ENCODE data around the gene ICOSLG. TPM values are rescaled to one million over a fixed set of nuclear protein-coding genes. Genes with fewer than 3 reads are reported as not detected.
A peak's percentile ranks its signal among the peaks of the same experiment; 100 is the strongest.
"Not testable (repeated sequence)": the region's sequence is repeated elsewhere in the genome, so short reads cannot be mapped to it uniquely, and the experiment has no call there.

ICOSLG gene
- total RNA-seq (2014; rRNA removed; shearing (Covaris generic)), result 0.21 and 0.57 TPM in 2 replicates

DNA sequence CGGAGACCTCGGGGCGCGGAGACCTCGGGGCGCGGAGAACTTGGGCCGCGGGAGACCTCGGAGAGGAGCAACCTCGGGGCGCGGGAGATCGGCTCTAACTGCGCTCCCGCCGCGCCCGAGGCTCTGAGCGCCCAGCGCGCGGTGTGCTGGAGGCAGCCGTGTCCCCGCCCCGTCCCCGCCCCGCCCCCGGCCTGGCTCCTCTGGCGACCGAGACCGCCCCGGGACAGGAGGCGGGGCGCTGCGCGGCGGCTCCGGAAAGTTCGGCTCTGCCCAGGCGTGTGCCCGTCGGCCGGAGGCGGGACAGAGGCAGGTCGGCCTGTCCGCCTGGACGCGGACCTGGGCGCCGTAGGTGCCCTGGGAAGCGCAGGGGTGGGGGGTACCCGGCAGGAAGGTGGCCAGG is at the start of gene ICOSLG:
Gene ICOSLG, minus strand, starts transcription at position 102 of the 400 bp plus-strand sequence. CDS start 126 bp downstream, outside the sequence.
- not testable (repeated sequence) for DNase-seq (ENCODE audit: low read depth)

DNA sequence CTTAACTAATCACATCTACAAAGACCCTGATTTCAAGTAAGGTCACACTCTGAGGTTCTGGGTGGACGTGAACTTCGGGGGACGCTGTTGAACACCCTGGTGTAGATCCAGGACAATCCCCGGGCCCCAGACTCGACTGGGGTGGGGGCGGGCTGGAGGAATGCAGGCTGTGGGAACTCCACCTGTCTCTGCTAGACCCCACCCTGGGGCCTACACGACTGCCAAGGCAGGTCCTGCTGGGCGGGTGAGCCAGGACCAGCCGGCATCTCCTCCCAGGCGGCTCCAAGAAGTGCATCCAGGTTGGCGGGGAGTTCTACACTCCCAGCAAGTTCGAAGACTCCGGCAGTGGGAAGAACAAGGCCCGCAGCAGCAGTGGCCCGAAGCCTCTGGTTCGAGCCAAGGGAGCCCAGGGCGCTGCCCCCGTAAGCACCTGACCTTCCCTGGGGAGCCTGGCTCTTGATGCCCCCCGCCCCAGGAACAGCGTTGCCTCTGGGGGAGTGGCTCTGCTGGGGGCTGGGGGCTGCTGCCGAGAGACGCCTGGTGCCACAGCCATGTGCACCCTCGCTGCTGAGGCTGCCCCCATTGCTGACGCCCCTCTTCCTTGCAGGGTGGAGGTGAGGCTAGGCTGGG is 48.8 kb upstream of the ICOSLG start:
- no peak for DNase-seq (ENCODE audit: low read depth)

DNA sequence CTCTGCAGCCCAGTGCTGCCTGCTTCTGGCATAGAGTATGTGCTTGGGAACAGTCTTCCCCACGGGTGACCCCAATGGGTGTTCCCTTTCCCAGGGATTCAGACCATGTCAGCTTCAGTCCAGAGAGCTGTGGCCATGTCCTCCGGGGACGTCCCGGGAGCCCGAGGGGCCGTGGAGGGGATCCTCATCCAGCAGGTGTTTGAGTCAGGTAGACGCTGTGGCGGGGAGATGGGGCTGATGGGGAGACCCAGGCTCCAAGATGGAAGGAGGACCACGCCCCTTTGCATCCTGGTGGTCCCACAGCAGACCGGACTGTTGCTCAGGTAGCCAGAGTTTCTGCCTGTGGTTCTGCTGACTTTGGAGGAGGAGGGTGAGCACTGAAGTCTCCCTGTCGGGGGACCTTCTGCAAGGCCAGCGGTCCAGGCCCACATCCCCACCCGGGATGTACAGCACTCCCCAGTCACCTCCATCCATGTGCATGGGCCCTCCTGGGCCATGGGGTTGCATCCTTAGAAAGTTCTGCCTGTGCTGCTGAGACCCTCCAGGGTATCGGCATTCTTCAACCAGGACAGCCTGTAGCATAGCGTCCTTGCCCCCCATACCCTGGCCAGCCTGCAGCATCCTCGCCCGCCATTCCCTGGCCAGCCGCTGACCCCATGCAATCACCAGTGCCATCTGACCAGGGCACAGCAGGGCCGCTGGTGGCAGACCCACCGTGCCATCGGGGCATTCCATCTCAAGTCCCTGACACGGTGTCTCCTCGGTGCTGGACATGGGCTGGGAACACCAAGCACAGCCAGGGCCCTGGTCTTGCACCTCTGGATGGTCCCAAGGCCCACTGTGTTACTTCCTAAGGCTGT is 47.7 kb upstream of the ICOSLG start:
- no peak for DNase-seq (ENCODE audit: low read depth)

DNA sequence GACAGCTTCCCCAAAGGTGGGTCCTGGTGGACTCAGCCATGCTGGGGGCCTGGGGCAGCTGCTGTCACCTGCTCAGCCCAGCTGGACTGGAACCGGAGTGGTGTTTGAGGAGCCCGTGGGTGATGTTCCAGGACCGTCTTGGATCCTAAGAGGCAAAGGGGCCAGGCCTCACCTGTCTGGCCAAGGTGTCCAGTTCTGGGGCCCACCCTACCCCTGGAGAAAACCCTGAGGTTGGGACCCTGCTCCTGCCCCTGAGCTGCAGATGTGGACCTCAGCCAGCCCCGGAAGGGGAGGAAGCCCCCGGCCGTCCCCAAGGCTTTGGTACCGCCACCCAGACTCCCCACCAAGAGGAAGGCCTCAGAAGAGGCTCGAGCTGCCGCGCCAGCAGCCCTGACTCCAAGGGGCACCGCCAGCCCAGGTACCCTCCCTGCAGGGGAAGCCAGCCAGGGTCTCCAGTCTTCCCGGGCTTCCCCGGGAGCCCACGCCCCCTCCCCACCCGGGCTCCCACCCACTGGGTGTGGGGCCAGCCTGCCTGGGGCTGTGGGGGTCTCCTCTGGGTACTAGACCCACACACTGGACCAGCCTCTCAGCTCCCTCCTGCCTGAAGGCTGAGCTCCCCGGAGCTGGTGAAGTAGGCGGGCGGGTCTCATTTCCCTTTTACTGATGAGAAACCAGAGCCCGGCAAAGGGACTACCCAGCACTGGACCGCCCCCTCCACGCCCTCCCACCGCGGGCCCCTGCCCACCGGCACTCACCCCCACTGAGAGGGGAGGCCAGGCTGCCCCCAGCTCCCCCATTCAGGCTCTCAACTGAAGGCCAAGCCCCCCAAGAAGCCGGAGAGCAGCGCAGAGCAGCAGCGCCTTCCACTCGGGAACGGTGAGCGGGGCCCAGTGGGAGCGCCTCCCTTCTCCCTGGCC is 46.2 kb upstream of the ICOSLG start:
- DNase-seq (ENCODE audit: low read depth), result no peak

DNA sequence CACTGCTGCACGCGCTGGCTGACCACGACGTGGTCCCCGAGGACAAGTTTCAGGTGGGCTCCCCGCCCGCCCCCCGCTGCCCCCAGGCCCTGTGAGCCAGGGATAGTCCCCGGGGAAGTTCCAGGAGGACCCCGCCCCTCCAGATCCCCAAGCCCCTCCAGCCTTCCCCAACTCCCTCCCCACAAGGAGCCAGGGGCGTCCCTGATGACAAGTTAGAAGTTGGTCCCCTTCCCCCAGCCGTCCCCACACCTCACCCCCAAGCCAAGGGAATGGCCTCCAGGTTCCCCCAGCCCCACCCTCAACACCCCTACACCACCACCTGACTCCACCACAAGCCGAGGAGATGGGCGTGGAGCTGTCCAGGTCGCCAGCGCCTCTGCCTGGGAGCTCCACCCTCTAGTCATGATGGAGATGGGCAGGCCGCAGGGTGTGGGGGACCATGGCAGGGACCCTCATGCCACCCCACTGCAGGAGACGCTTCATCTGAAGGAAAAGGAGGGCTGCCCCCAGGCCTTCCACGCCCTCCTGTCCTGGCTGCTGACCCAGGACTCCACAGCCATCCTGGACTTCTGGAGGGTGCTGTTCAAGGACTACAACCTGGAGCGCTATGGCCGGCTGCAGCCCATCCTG is 45.5 kb upstream of the ICOSLG start:
- DNase-seq (ENCODE audit: low read depth), result no peak

DNA sequence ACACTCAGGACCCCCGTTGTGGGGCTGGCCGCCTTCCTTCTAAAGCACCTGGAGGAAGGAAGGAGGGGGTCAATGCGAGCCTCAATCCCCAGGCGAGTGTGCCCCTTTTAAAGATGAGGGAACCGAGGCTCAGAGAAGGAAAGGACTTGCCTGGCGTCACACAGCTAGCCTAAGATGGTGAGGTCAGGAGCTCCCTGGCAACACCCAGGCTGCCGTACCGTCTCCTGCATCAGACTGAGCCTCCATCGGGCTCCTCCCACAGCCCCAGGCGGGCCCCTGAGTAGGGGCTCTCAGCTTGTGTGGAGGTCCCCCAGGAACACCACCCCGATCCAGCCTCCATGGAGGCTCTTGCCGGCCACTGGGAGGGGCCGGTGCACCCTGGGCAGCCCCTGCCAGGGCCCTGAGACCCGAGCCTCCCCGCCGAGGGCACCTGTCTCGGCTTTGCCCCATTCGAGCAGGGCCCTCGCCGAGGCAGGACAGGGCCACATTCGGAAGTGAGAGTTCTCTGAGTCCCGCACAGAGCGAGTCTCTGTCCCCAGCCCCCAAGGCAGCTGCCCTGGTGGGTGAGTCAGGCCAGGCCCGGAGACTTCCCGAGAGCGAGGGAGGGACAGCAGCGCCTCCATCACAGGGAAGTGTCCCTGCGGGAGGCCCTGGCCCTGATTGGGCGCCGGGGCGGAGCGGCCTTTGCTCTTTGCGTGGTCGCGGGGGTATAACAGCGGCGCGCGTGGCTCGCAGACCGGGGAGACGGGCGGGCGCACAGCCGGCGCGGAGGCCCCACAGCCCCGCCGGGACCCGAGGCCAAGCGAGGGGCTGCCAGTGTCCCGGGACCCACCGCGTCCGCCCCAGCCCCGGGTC is 44.6 kb upstream of the ICOSLG start, which contains the start of gene AIRE:
Gene AIRE, plus strand, starts transcription at position 739 of the 855 bp plus-strand sequence. CDS start 131 bp downstream, outside the sequence.
- peak; percentile 69 for DNase-seq (ENCODE audit: low read depth)

- no peak for DNase-seq (ENCODE audit: low read depth)
These were observed 43.2 kb upstream of the ICOSLG start for GRCh38 chr21:44283948-44284347.

GRCh38 chr21:44283211-44283785 is 42.6 kb upstream of the ICOSLG start:
- not testable (repeated sequence) for DNase-seq (ENCODE audit: low read depth)

DNA sequence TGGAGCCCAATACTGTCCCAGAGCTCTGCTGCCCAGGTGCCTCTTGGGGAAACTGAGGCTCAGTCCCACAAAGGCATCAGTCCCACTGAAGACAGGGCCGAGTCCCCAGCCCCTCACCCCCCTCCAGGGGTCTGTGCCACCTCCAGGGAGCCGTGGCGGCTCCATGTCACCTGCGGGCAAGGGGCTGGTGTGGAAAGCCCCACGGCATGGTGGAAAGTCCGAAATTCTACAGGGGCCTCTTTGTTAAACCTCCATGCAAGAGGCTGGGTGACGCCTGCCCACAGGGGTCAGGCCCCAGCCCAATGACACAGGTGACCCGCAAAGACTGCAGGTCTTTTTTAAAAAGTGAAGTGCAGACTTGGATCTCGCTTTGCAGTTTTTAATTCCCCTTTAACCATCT is 41.6 kb upstream of the ICOSLG start:
- no peak for DNase-seq (ENCODE audit: low read depth)

DNA sequence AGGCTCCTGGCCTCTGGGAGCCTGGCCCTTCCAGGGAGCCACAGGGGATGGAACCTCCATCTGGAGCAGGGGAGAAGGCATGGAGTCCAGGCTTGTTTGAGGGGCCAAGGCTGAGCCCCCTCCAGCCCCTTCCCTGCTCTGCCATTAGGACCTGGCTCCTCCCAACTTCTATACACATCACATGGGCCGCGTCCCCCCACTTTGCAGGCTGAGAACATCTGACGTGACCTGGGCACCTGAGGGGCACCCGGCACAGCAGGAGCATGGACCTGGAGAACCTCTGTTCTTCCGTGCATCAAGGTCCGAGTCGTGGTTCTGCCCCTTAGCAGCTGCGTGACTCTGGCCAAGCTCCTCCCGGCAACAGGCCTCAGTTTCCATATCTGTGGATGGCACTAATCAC is 41.1 kb upstream of the ICOSLG start:
- no peak for DNase-seq (ENCODE audit: low read depth)

GRCh38 chr21:44279354-44280260 is 38.9 kb upstream of the ICOSLG start:
- DNase-seq (ENCODE audit: low read depth), result no peak

DNA sequence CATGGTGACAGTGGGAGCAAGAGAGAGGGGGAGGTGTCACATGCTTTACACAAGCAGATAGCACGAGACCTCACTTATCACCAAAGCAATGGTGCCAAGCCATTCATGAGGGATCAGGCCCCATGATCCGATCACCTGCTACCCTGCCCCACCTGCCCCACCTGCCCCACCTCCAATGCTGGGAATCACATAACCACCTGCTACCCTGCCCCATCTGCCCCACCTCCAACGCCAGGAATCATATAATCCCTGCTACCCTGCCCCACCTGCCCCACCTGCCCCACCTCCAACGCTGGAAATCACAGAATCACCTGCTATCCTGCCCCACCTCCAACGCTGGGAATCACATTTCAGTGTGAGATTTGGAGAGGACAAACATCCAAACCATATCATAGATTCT is 34.3 kb upstream of the ICOSLG start:
- DNase-seq (ENCODE audit: low read depth), result no peak

- DNase-seq (ENCODE audit: low read depth), result no peak
These were observed 32.3 kb upstream of the ICOSLG start for GRCh38 chr21:44273046-44273445.

- DNase-seq (ENCODE audit: low read depth), result no peak
These were observed 31.6 kb upstream of the ICOSLG start for GRCh38 chr21:44272284-44272858.

GRCh38 chr21:44271558-44272283 is 31.0 kb upstream of the ICOSLG start:
- DNase-seq (ENCODE audit: low read depth), result no peak

- no peak for DNase-seq (ENCODE audit: low read depth)
These were observed 28.3 kb upstream of the ICOSLG start for GRCh38 chr21:44269090-44269489.

DNA sequence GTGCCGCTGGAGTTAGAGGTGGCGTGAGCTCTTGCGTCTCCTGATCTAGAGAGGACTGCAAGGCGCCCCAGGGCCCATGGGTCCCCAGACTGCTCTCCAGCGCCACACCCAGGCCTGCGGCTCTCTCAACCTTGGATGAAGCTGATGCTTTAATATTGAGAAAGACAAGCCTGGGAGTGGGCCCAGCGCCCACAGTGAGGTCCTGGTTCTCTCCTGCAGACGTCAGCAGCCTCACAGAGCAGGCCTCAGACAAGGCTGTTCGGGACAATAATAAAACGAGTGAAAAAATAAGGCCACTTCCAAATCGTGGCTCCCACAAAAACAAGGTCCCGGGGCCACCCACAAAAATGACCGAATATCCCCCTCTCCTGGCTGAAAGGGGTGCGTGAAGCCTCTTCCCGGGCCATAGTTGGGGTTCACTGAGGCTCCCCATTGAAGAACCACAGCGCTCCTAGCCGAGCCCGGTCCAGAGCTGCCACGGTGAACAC is 27.0 kb upstream of the ICOSLG start:
- peak; percentile 42 for DNase-seq (ENCODE audit: low read depth)

Measured in Daoy (cell line).